Hematopoietic multipotent progenitor cell (in vitro differentiated cells): ENCODE measurements around the gene S100A16. TPM values are rescaled to one million over a fixed set of nuclear protein-coding genes. Genes with fewer than 3 reads are reported as not detected.

Experiments
- DNase-seq, 3 donors: peaks; one replicate each; pipeline ENCODE4 v3.0.0-alpha.2; 2011 to 2015; ENCODE audit warnings: low read depth in 2 of 3, low spot score in 2 of 3
- total RNA-seq: library from RNA; depleted of rRNA; stranded (reverse); fragments of >200 nt; gene quantifications from one replicate; pipeline ENCODE4 v1.2.3, GENCODE V29; 2012

Gene S100A16
- total RNA-seq, 1 donor, result 1.1 TPM

DNA sequence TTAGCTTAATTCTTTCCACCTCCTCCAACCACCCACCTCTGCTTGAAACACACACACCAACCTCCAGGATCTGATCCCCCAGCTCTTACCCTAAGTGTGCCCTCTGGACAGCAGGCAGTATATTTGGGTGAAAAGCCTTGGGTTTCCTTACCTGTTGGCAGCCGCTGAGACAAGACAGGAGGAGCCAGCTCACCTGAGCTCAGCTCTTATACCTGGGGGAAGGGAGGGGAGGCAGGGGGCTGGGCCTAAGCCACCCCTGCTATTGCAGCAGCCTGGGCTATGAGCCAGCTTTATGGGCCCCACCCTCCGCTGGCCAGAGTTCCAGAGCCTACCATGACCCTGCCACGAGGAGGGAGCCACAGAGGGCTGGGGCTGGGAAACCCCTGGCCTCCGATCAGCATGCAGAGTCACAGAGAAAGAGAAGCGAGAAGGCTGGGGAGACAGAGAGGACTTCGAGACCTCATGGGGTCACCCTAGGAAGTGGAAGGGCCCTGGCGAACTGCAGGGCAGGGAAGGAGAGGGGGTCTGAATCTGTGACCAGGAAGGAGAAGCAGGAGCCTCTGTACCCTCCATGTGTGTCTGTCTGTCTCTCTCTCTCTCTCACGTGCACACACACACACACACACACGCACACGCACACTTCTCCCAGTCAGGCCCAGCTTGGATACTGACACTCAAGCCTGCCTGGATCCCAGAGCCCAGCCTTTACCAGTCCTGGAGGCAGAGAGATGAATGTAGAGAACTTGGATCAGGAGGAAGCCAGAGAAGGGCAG is 3.4 kb upstream of the S100A16 start, which contains the start of gene S100A14:
S100A14 (minus strand) TSS at position 182 of the 773 bp plus-strand sequence. CDS start 467 bp downstream, outside the sequence.
- DNase-seq, result no peak

DNA sequence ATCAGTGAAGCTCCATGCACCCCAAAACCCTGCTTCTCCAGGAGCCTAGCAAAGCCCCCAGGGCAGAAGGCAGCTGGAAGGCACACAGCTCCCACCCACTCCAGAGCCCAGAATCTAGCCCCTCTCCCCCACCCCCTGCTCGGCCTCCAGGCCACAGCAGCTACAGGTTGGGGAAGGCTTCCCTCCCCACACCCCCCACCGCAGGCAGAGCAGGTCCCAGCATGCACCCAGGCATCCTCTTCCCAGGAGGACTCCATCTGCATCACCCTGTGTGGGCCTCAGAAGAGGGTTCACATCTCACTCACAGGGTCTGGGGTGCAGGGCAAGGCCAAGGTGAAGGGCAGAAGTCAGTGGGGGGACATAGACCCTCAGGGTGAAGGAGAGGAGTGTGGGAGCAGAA is 2.5 kb upstream of the S100A16 start:
- DNase-seq, result no peak

DNA sequence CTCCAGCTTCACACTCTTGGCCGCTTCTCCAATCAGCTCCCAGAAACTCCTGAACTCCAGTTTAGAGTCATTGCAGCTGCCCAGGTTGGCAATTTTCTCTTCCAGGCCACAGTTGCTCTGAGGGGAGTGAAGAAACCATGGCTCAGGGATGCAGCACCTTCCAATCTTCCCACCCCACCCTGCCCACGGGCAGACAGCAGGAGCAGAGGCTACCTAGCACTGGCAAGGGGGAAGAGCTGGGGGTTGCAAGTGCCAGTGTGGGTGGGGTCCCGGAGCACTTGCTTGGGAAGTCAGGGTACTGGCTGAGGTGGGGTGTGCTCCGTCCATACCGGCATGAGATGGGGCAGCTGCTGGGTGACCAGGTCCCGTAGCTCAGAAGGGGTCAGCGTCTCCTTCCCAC is 2.0 kb upstream of the S100A16 start:
- DNase-seq, result no peak

DNA sequence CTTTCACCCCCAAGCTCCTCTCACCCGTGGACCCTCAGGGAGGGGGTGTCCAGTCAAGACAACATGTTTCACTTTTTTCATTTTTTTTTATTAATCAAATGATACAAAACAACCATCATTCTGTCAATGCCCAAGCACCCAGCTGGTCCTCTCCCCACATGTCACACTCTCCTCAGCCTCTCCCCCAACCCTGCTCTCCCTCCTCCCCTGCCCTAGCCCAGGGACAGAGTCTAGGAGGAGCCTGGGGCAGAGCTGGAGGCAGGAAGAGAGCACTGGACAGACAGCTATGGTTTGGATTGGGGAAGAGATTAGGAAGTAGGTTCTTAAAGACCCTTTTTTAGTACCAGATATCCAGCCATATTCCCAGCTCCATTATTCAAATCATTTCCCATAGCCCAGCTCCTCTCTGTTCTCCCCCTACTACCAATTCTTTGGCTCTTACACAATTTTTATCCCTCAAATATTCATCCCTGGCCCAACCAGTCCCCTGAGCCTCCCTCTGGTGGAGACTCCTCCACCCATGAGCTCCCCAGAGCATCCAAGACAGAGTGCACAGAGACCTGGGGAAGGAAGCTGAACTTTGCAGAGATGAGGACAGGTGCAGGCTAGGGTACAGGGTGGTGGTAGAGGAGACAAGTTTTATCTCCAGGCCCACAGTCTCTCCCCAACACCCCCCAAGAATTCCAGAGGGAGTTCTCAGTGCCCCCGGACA is 1.4 kb upstream of the S100A16 start:
- no peak for DNase-seq

DNA sequence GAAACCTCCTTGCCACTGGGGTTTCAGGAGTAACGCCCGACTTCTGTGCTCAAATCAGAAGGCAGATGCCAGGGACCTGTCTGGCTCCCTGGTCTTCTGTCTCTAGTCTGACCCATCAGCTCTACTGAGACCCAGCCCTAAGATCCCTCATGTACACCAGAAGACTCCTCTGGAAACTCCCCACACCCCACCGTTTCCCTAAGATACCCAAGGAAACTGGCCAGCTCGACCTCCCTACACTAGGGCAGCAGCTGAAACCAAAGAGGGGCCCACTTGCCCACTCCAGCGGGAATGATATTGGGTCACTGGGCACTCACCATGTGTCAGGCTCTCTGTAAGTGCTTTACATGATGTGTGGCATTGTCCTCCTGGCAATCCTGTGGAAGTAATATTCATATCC is 469 bp upstream of the S100A16 start:
- no peak for DNase-seq

DNA sequence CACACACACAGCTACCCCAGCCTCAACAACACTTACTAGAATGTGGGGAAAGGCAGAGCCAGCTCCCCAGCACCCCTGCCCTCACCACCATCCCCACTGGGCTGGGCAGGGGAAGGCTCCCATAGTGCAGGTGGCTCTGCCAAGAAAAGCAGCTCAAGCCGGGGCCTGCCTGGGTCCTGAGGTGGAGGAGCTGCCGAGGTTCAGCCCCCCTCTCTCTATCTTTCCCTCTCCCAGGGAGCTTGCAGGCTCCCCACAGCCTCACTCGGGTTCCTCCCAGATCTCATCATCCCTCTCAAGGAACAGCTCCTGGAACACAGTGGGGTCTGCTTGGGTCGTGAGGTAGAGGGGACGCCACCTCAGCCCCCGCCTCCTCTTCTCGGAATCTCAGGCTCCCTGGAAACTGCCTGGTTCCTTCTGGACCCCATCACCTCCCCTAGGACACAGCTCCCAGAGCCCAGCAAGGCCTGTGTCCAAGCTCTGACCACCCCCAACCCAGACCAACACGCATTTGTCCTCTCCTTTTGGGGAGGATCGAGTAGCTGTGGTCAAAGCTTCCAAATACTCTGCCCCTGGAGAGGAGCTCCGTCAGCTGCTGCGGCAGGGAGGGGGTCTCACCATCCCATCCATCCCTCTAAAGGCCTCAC is 704 bp downstream of the S100A16 start:
- no peak for DNase-seq

DNA sequence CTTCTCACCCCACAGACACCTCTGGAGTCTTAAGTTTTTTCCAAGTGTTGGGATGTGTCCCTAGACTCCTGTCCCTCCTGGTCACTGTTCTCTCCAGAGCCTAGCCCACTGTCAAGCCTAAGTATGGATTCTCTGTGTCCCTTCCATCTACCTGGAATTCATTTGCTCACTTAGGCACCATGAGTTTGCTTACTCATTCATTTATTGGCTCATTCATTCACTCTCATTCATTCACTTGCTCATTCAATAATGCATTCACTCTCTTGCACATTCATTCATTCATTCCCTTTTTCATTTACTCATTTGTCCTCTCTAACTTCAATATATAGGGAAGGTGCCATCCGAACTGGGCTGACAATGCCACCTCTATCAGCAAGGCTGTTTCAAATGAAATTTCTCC is 1.6 kb downstream of the S100A16 start:
- DNase-seq, result no peak

DNA sequence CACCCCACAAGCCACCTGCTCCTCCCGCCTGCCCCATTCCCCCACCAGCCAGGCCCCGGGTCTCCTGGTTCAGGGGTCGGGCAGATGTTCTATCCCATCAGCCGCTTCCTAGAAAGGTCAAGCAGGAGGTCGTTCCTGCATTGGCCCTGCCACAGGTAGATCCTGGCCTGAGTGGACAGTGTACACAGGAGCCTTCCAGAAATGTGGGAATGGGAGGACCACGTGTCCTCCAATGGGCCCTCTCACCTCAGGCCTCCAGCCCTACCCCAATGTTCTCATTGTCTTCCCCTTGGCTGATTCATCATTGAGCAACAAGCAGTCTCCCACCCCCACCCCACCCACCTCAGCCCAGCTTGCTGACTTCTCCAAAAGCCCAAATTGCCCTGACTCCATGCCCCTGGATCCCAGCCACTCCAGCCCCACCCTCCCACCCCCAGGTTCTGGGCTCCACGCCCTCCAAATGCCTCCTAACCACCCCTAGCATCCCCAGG is 2.1 kb downstream of the S100A16 start:
- no peak for DNase-seq

DNA sequence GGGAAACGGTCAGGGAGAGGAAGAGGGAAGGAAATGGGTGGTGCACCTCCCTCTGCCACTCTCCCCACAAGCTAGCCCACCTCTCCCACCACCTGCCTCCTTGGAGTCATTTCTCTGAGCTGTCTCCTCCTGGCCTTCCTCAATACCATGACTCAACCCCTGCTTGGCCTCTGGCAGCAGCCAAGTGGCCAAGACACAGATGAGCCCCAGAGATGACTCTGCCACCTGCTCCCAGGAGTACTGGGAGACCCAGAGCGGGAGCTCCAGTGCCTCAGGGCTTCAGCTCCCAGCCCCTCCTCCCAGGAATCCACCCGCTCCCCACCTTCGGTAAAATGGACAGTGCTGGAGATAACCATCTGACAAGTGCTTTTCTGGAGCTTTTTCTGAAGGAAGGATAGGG is 2.6 kb downstream of the S100A16 start:
- DNase-seq, result no peak

DNA sequence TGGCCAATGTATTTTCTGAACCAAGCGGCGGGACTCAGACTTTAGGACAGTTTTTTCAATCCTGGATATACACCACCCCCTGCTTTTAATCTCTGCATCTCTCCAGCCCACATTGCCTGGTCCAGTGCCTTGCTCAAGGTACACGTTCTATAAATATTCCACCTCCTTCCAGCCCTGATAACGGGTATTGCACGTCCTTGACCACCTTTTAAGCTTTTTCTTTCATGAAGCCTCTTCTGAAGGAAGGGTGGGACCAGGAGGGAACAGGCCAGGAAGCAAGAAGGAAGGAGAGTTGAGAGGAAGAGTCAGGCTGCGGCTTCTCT is 3.4 kb downstream of the S100A16 start:
- no peak for DNase-seq

DNA sequence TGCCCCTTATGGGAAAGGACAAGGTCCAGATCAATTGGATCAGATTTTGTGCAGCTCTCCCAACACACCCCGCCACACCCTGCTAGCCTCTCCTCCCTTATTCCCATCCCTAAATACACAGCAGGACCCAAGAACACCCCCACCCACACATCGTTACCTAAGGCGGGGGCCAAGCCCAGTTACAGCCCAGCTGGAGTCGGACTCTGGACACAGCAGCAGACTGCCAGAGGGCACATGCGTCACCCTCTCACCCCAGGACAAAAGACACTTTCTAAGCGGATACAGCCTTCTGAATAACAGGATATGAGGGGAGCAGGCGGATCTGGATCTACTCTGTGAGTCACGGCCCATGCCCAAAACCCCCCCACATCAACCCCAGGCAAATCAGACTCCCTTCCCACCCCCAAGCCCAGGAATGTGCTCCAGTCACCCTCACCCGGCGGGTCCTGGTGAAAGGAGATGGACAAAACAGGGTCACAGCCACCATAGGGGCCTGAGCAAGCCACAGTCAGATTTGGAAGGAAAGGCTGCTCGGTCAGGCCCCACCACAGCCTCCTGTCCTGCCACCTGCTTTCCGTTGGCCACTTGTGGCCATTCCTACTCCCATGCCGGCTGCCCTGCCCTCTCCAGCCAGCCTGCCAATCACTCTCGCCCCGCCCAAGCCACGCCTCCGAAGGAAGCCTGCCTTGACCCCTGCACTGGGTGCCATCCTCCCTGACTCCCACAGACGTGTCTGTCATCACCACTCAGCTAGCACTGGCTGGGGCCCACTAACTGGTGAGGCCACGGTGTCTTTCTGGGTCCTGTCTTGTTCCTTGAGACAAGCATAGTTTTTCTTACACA is 4.0 kb downstream of the S100A16 start:
- no peak for DNase-seq

DNA sequence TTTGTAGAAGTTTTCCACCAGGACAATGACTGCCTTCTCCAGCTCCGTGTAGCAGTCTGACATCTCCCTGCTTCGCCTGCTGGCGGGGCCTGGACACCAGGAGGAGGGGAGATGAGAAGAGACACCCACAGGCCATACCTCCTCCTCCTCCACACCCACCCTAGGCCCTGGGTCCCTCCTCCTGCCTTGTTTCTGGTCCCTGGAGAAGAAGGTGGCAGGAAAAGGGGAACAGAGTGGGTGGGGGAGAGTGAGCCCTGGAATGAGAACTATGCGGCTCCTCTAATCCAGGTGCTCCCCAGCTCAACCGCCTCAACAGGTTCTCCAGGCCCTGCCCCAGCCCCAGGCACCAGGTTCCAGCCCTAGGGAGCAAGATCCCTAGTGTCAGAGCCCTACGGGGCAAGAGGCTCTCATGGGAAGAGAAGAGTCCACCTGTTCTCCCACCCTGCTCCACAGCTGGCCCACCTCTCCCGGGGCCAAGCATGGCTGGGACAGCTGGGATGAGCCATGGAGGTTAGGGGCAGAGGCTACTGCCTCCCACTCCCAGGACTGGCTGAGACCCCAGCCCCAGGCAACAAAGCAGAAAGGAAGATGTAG is 4.8 kb downstream of the S100A16 start:
- DNase-seq, result no peak

DNA sequence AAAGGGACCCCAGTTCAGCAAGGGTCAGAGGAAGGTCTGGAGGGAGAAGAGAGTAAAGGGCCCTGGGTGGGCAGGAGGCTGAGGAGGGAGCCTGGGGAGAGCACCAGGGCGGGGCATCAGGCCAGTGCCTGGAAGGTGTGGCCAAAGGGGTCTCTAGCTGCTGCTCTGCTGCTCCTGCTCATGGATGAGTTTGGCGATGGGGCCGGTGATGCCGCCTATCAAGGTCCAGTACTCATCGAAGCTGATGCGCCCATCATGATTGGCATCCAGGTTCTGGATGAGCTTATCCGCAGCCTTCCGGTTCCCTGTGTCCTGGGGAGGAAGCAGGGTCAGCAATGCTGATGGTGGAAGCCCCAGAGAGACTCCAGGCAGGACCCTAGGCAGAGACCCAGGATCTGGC is 5.6 kb downstream of the S100A16 start:
- no peak for DNase-seq

DNA sequence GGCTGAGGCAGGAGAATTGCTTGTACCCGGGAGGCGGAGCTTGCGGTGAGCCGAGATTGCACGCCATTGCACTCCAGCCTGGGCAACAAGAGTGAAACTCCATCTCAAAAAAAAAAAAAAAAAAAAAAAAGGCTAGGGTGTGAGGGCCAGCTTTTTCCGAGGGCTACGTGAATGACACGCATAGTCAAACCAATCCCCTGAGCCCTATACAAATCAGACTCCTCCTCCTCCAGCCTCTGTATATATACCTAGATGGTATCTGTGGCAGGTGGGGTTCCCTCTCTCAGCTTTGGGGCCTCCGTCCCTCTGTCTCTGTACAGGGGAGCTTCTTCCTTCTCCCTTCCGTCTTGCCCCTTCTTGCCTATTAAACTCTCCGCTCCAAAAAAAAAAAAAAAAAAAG is 6.7 kb downstream of the S100A16 start:
- DNase-seq, result no peak

DNA sequence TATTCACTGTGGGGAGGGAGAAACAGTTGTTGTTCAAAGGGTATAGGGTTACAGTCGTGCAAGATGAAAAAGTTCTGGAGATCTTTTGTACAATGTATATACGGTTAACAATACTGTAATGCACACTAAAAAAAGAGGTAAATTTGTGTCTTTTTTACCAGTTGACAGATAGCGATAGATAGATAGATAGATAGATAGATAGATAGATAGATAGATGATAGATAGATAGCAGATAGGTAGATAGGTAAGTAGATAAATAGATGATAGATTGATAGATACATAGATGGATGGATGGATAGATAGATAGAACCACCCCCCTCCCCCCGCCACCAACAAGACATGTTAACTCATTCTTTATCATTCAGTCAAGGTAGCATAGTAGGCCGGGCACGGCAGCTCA is 10.2 kb downstream of the S100A16 start:
- no peak for DNase-seq

DNA sequence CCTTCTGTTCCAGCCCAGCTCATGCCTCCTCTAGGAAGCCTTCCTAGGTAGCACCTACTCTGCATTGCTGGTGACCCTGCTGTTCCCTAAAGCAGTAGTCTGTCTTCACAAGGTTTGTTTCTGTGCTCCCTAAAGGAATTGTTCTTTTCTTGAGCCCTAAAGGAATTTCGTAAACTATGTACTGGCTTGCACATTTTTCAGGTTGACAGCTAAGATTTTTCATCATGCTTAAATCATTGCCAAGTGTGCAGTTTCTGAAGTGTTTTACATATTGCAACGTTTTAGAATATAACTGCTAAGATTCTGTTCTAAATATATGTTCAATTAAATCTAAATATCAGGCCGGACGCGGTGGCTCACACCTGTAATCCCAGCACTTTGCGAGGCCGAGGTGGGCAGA is 13.1 kb downstream of the S100A16 start:
- no peak for DNase-seq

DNA sequence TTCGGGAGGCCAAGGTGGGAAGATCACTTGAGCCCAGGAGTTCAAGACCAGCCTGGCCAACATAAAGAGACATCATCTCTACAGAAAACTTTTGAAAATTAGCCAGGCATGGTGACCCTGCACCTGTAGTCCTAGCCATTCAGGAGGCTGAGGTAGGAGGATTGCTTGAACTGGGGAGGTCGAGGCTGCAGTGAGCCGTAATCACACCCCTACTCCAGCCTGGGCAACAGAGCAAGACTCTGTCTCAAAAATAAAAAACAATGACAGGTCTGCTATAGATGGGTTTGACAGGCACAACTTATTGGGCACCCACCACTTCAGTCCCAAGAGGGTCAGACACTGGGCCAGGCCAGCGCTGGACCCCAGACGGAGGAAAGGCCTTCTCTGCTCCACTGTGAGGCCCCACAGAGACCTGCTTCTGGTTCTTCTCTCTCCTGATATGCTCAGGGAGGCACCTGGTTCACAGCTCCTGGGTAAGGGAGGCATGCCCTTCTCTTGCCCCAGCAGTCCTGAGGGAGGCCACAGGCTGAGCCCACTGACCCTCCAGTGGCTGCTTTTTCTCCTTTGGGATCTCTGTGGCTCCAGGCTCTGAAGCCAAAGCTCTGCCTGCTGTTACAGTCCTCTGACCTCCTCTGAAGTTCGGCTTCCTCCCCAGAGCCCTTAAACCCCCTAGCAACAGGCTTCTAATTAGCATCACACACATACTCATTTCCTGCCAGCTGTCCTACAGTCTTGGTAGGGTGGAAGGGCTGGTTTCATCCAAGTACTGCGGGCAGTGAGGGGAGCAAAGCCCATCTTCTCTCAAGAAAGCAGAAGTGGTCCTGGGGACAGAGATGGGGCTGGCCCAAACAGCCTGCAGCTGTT is 14.4 kb downstream of the S100A16 start:
- peak in 2 of 3 donors; percentile 90 to 97 for DNase-seq

DNA sequence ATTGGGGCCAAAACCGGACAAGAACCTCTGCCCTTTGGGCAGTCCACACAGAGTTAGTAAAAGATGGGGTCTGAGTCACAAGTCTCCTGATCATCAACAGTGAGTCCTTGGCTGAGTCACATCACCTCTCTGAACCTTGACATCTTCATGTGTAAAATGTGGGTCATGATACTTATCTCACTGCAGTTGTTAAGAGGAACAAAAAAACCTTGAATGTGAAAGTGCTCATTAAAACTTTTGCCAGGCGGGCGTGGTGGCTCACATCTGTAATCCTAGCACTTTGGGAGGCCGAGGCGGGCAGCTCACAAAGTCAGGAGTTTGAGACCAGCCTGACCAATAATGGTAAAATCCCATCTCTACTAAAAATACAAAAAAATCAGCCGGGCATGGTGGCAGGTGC is 15.7 kb downstream of the S100A16 start:
- no peak for DNase-seq

DNA sequence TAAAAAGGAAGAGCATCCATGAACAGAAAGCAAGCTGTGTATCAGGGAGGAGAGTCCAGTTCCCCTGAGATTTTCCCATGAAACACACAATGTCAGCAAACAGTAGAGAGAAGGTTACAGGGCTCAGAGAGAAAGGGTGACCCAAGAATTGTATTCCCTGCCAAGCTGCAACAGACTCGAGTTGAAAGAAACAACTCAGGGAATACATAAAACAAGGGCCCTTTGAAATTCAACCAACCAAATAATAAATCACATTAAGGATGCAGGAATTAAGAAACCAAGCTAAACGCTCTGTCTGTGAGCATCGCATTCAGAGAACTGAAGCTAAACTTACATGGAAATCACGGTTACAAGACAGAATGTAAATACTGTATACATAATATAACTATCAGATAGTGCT is 20.2 kb downstream of the S100A16 start:
- DNase-seq, result no peak

DNA sequence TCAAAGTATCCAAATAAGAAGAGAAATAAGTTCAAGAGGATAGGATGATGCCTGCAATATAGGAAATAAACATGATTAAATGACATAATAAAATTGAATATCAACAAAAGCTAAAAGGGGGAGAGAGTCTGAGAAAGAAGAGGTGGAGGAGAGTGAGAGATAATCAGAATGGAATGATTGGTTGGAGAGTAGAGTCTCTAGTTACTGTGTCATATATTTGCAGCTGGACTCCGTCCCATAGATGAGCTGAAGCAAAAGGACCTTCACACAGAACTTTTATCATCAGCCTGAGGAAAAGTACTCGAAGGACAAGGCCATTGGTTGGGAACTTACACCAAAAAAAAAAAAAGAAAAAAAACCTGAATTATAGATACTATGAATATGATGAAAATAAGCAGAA is 24.5 kb downstream of the S100A16 start:
- no peak for DNase-seq
